ENCODE measurements around the gene TRIM26.
"Not testable (repeated sequence)": the region's sequence is repeated elsewhere in the genome, so short reads cannot be mapped to it uniquely, and the experiment has no call there.

TRIM26 gene

GRCh38 chr6:30152910-30153610 is 60.1 kb downstream of the TRIM26 start:
- DNase-seq, result no peak

DNA sequence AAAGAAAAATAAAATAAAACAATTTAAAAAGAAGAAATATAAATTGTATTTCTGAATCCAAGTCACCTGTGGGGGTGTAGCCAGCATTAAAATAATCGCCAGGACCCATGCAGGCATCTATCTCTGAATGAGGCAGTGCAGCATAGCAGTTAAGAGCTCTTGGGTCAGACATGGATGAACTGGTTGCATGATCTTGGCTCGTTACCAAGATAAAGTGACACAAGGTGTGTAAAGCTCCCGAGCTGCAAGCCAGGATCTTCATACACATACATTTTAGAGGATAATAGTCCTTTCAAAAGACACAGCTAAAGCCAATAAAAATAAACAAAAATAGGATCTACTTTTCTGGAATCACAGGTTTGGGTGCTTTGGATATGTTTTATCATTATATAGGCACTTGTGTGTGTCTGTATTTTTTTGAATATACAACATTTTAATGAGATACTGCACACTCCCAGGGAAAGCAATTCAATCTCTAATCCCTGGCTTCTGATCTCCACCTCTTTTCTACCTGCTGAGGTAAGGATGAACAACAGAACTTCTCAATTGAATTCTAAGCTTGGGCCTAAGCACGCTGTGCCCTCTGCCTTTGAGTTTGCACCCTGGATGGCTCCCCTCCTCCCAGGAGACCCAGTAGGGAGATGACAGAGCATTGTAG is 61.1 kb downstream of the TRIM26 start:
- no peak for DNase-seq

DNA sequence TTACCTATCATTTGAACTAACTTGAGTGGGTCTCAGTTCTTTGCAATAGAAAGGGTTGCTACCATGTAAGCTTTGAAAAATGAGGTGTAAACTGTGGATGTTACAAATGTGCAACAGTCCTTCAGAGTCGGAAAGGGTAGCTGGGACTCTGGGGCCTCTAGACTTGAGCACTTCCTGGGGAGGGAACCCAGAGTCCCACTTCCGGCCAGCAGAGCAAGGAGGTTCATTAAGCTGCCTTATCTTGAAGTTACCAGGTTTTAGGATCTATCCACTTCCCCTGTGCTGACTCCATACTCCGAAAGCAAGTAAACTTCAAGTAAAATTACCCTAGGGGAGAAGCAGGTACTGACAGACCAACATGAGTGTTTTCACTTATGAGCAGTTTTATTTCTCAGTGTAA is 61.6 kb downstream of the TRIM26 start:
- DNase-seq, result no peak

DNA sequence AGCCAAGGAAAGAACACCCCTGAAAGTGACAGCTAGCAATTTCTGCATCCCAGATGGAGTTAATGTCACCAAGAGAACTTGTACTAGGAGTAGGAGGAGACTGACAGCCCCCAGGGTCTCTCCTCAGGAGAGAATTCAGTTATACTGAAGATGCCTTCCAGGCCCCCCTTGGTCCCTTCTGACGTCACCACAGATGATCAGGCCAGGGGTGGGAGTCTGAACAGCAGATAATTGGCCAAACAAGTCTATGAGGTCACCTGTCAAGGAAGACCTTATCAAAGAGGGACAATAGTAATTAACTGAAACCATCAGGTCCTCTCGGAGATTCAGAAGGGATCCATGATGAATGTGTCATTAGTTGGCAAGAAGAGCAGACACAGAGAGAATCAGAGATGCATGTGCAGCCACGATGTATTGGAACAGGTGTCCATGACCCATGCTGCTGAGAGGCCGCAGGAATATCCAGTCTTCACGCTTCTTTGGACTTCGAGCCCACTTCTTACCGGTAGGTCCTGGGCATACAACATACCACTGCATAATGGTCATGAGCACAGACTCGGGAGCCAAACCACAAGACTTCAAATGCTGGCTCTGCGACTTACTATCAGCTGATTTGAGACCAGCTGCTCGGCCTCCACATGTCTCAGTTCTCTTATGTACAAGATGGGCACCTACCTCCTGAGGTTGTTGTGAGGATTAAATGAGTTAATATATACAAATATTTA is 62.4 kb downstream of the TRIM26 start:
- no peak for DNase-seq

- DNase-seq, result no peak
These were observed 63.2 kb downstream of the TRIM26 start for GRCh38 chr6:30149858-30150550.

DNA sequence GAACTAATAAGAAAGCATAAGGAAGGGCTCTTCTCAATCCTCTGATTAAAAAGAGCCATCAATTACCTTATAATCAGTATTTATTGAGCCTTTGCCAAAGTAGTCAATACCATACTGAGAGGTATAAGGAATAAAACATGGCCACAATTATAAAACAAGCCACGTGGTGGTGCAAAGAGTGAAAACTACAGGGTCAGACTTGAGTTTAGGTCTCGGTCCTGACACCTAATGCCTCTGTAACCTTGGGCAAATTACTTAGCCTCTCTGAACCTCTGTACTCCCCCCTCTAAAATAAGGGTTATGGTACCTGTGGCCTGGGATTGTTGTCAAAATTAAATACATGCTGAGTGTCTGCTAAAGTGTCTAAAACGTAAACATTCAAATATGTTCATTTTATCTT is 64.0 kb downstream of the TRIM26 start:
- DNase-seq, result no peak

GRCh38 chr6:30147096-30147495 is 66.1 kb downstream of the TRIM26 start:
- no peak for DNase-seq

GRCh38 chr6:30145818-30146217 is 67.4 kb downstream of the TRIM26 start:
- DNase-seq, result no peak

GRCh38 chr6:30144811-30145210 is 68.4 kb downstream of the TRIM26 start:
- no peak for DNase-seq

- no peak for DNase-seq
These were observed 69.4 kb downstream of the TRIM26 start for GRCh38 chr6:30143780-30144179.

DNA sequence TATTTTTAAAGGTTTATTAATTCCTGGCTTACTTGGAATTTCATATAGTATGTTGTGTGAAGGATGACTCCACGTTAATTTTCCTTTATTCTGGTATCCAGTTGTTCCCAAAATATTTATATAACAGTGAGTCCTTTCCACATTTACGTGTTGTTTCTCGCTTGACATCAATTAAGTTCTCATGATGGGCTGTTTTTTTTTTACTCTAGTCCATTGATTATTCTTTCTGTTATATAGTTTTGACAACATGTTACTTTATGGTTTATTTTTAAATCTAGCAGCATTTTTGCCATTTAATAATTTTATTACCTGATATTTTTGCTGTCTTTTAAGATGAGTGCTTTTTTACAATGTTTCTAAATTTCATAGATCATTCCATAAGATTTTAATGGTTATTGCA is 70.5 kb downstream of the TRIM26 start:
- no peak for DNase-seq

DNA sequence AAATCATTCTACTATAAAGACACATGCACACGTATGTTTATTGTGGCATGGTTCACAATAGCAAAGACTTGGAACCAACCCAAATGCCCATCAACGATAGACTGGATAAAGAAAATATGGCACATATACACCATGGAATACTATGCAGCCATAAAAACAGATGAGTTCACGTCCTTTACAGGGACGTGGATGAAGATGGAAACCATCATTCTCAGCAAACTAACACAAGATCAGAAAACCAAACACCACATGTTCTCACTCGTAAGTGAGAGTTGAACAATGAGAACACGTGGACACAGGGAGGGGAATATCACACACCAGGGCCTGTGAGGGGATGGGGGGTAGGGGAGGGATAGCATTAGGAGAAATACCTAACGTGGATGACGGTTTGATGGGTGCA is 73.0 kb downstream of the TRIM26 start:
- DNase-seq, result not testable (repeated sequence)

DNA sequence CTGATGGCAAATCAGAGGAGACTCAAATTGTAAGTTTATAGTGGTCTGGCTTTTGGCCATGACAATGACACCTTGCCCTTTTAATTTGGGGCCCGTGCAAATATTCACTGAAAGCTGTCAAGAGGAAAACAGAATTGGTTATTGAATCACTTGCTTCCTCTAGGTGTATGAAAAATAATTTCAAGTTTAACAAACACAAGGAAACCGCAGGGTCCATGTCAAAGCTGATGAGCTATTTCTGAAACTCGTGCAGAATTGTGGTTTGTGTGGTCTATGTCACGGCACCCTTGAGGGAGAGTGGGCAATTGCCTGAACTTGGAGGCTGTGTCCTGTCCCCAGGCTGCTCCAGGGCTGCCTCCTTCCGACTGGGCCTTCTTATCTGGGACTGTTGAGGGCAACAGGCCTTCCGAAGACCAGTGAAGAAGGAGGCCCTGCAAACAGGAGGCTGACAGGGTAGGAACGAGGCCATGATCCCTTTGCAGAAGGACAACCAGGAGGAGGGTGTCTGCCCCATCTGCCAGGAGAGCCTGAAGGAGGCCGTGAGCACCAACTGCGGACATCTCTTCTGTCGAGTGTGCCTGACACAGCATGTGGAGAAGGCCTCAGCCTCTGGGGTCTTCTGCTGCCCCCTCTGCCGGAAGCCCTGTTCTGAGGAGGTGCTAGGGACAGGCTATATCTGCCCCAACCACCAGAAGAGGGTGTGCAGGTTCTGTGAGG is 76.5 kb downstream of the TRIM26 start:
- DNase-seq, result no peak

- no peak for DNase-seq
These were observed 77.4 kb downstream of the TRIM26 start, which contains the start of gene TRIM40 for GRCh38 chr6:30135757-30136156. TSS of gene TRIM40 (plus strand) at chr6:30136140. CDS start at chr6:30137037, 897 bp downstream.

DNA sequence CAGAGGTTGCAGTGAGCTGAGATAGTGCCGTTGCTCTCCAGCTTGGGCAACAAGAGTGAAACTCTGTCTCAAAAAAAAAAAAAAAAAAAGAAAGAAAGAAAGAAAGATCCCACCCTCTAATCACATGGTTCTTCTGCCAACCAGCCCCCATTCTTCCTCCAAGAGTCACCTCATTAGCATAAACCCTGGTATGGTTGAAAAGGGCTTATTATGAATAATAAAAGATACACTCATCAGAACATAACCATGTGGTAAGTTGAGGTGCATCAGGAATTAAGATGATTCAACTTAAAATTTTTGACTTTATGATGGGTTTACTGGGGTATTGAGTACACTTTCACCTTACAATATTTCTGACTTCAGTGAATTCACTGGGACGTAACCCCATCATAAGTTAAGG is 78.1 kb downstream of the TRIM26 start:
- DNase-seq, result no peak

Data from CD4-positive, alpha-beta T cell treated with Interleukin-17A for 1 hour (primary cell).